ENCODE measurements around the gene ITGB6. TPM values are rescaled to one million over a fixed set of nuclear protein-coding genes. Genes with fewer than 3 reads are reported as not detected.

ITGB6 gene
- total and polyA plus RNA-seq, 2 of the 8 experiments (the other 6 are each of a cell fraction or from before 2014, with no cell fraction given): not detected

DNA sequence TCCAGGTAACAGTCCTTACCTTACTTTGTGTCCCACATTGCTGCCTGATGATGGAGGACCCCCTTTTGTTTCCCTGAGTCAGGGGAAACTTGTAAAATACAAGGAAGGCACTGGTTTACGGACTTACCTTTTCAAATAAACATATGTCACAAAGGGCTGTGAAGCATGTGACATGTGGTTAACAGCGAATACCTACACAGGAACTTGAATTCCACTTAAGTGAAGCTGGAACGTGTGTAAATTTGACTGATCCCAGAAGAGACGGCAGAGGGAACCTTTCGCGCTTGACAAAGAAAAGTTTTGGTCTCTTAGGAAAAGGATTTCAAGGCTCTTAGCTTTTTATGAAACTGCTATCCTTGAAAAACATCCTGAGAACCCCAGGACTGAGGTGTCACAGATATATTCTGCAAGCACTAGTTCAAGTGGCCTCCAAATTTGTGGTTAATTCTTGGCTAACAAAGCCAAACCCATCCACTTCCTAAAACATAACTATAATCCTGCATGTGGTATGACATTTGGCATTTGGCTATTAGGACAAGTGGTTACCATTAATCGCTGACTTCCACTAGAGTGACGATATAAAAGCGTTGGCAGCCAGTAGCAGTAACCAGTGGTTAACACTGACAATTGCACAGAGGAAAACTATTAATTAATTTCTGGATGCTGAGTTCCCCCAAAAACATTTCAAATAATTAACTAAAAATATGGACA is 55.6 kb downstream of the ITGB6 start:
- Histone ChIP-seq H3K14ac (ENCODE audit: insufficient read length) (no peak overlapping the region), H3K79me1 (ENCODE audit: low read depth, low read length) (no peaks in the 10 kb centered on the region), H3K9me3 (ENCODE audit: insufficient read depth in 2 of 2, low read depth in 1 of 2, low read length in 1 of 2) (no peaks in the 10 kb centered on the region), H3K4ac (replicated peaks; ENCODE audit: insufficient read length, low read depth, low read length) (no peak overlapping the region), H3K27ac (ENCODE audit: low read depth, low read length) (no peak overlapping the region), H3K18ac (ENCODE audit: extremely low read depth, low read length) (0 out of 2 replicates have a peak overlapping the region, but pooled peaks have one; percentile 14), H3K9ac (replicated peaks in 1 of 4; ENCODE audit: extremely low read depth in 1 of 4, low read depth in 3 of 4, low read length in 3 of 4) (no peak overlapping the region), H3K4me3 (ENCODE audit: extremely low read depth in 1 of 4, insufficient read depth in 2 of 4, low read depth in 3 of 4, low read length in 4 of 4) (no peak overlapping the region), H4K5ac (ENCODE audit: insufficient read length, low read depth, low read length) (no peak overlapping the region), H3K27me3 (replicated peaks in 1 of 4; ENCODE audit: control insufficient read depth in 3 of 4, extremely low read depth in 1 of 4, insufficient read depth in 3 of 4, low read length in 3 of 4) (no peaks in the 10 kb centered on the region), H2BK20ac (ENCODE audit: low read length) (no peak overlapping the region), H2AFZ (ENCODE audit: low read length) (peak overlapping the region; percentile 70; the same call in 1 of the 2 replicates), H4K20me1 (replicated peaks in 1 of 2; ENCODE audit: control insufficient read depth in 1 of 2, insufficient read depth in 2 of 2, low read length in 2 of 2) (no peaks in the 10 kb centered on the region), H4K91ac (replicated peaks; ENCODE audit: insufficient read length, low read length) (no peak overlapping the region), H3K4me1 (replicated peaks in 1 of 4; ENCODE audit: control insufficient read depth in 3 of 4, insufficient read depth in 4 of 4, low read length in 3 of 4) (peaks cover 0 to 3% (median under 1%) of the 10 kb centered on the region in 4 experiments; a peak in 3 of 7 replicates), H2AK5ac (ENCODE audit: low read depth, low read length) (no peak overlapping the region), H4K8ac (ENCODE audit: extremely low read depth, insufficient read depth, low read length) (no peak overlapping the region), H2BK5ac (ENCODE audit: low read depth, low read length) (no peak overlapping the region), H3K23me2 (ENCODE audit: low read depth, low read length) (no peaks in the 10 kb centered on the region), H2BK12ac (ENCODE audit: low read depth, low read length) (no peak overlapping the region), H2BK15ac (ENCODE audit: low read length) (no peak overlapping the region), H3K36me3 (ENCODE audit: control insufficient read depth in 2 of 4, insufficient read depth in 4 of 4, low read length in 3 of 4) (no peaks in the 10 kb centered on the region), H3K56ac (replicated peaks; ENCODE audit: insufficient read length, low read depth, low read length) (no peak overlapping the region), H3K4me2 (ENCODE audit: insufficient read depth in 1 of 2, low read depth in 2 of 2, low read length in 2 of 2) (no peak overlapping the region), H3K79me2 (ENCODE audit: control insufficient read depth in 1 of 2, insufficient read depth in 2 of 2, low read length in 2 of 2) (no peaks in the 10 kb centered on the region), H3K23ac (ENCODE audit: insufficient read length) (no peak overlapping the region), H2BK120ac (replicated peaks; ENCODE audit: low read depth, low read length) (no peak overlapping the region)
- CTCF ChIA-PET (ENCODE audit: partially characterized antibody): interaction anchor here (2.6 kb wide), 1 partner anchor 21 kb away, joined by 8 read pairs; no protein-coding TSS in a partner anchor
- POLR2A ChIA-PET (ENCODE audit: partially characterized antibody): no interaction called here
- 98% methylated on average over 9 of the region's 9 CpGs; no CpG with 5 or more reads in 1 of the 2 experiments for WGBS, 2 experiments (ENCODE audit: extremely low coverage in 1 of 2, insufficient coverage in 1 of 2, insufficient read length in 1 of 2, insufficient replicate concordance in 2 of 2, low coverage in 1 of 2, low lambda C conversion rate in 2 of 2, missing lambda C conversion rate in 1 of 2)
- TF ChIP-seq SIRT6 (IDR thresholded peaks at IDR 0.05; ENCODE audit: low read length) (no peak), TAF7 (optimal IDR thresholded peaks at IDR 0.05; ENCODE audit: borderline replicate concordance, low read depth, low read length) (no peak)
- no peak for DNase-seq (ENCODE audit: low read depth in 1 of 2, low spot score in 2 of 2)
- FAIRE-seq: no peak

Data from H1 (cell line).